Keratinocyte (primary cell): Measurements from ENCODE around the gene SLC25A25. TPM values are rescaled to one million over a fixed set of nuclear protein-coding genes. Genes with fewer than 3 reads are reported as not detected.

Experiments used
- DNase-seq: peaks from one replicate; pipeline ENCODE4 v3.0.0-alpha.2; 2011; ENCODE audit warnings: low read depth, missing footprints, low spot score
- FAIRE-seq: peaks from 2 replicates; lab custom pipeline; 2011; peaks lifted over from hg19 to GRCh38; lab: Jason Lieb, UNC
- H2AFZ ChIP-seq: 2 replicates; pipeline ENCODE4 v1.6.0; 2012; ENCODE audit warnings: low read length, control low read depth, inconsistent platforms; ENCODE audit not compliant: control insufficient read depth
- H3K27ac ChIP-seq: 2 replicates; pipeline ENCODE4 v1.5.1; 2011; ENCODE audit warnings: low read length; ENCODE audit not compliant: control insufficient read depth, insufficient read depth
- H3K27me3 ChIP-seq: 3 replicates; pipeline ENCODE4 v1.6.0; 2011; ENCODE audit warnings: low read length; ENCODE audit not compliant: control insufficient read depth, insufficient read depth; ENCODE audit errors: extremely low read depth
- H3K36me3 ChIP-seq, 2 experiments: 2 replicates in 1 of 2; 3 replicates in 1 of 2; pipeline ENCODE4 v1.5.1; 2011; ENCODE audit warnings: low read length in 2 of 2, mild to moderate bottlenecking in 1 of 2; ENCODE audit not compliant: control insufficient read depth in 2 of 2, insufficient read depth in 2 of 2; ENCODE audit errors: extremely low read depth in 1 of 2
- H3K4me1 ChIP-seq: 3 replicates; pipeline ENCODE4 v1.5.1; 2011; ENCODE audit warnings: low read length; ENCODE audit not compliant: control insufficient read depth, insufficient read depth; ENCODE audit errors: extremely low read depth
- H3K4me2 ChIP-seq: 3 replicates; pipeline ENCODE4 v1.6.0; 2011; ENCODE audit warnings: low read depth, low read length; ENCODE audit not compliant: control insufficient read depth, insufficient read depth; ENCODE audit errors: extremely low read depth
- H3K4me3 ChIP-seq, 3 experiments: fragments of 200-600 bp in 1 of 3; sonication (generic) in 1 of 3; 2 replicates in 2 of 3; 3 replicates in 1 of 3; pipeline ENCODE4 v1.5.1; 2011 to 2016; ENCODE audit warnings: low read length in 3 of 3, mild to moderate bottlenecking in 3 of 3, control low read depth in 2 of 3, inconsistent platforms in 1 of 3, low read depth in 1 of 3, mixed read lengths in 1 of 3, mixed run types in 1 of 3, moderate library complexity in 1 of 3; ENCODE audit not compliant: control insufficient read depth in 2 of 3, insufficient read depth in 2 of 3; ENCODE audit errors: extremely low read depth in 1 of 3
- H3K79me2 ChIP-seq: 2 replicates; pipeline ENCODE4 v1.6.0; 2012; ENCODE audit warnings: low read length; ENCODE audit not compliant: control insufficient read depth, insufficient read depth
- H3K9ac ChIP-seq: 3 replicates; pipeline ENCODE4 v1.6.0; 2011; ENCODE audit warnings: low read length; ENCODE audit not compliant: control insufficient read depth, insufficient read depth; ENCODE audit errors: extremely low read depth
- H3K9me1 ChIP-seq: 3 replicates; pipeline ENCODE4 v1.6.0; 2011; ENCODE audit warnings: low read length; ENCODE audit not compliant: control insufficient read depth, insufficient read depth; ENCODE audit errors: extremely low read depth
- H3K9me3 ChIP-seq: 2 replicates; pipeline ENCODE4 v1.5.1; 2012; ENCODE audit warnings: low read depth, low read length; ENCODE audit not compliant: control insufficient read depth
- H4K20me1 ChIP-seq: 3 replicates; pipeline ENCODE4 v1.6.0; 2011; ENCODE audit warnings: low read length; ENCODE audit not compliant: control insufficient read depth, insufficient read depth; ENCODE audit errors: extremely low read depth
- EZH2 ChIP-seq: IDR thresholded peaks from one replicate; pipeline ENCODE4 v1.6.1; 2012; ENCODE audit warnings: inconsistent platforms, mild to moderate bottlenecking, low read length, moderate library complexity
- dilution Hi-C: fragments of 300-500 bp; cut with MboI; formaldehyde crosslinking; loops from one replicate; pipeline ENCODE4 v1.7.0; 2020; ENCODE audit warnings: low sequenced_read_pairs; ENCODE audit not compliant: extremely low pct_ligation_motif_present
- polyA plus RNA-seq, 5 experiments: library from polyadenylated mRNA; depleted of rRNA in 3 of 5; stranded (reverse) in 3 of 5; stranded (forward) in 1 of 5; unstranded in 1 of 5; fragments of >200 nt; gene quantifications; 1 replicate in 1 of 5; 2 replicates in 3 of 5; 3 replicates in 1 of 5; pipeline versions ENCODE4 v1.2.1 to v1.2.3, GENCODE V29; 2011 to 2012; ENCODE audit warnings: missing spikeins in 2 of 5, low read depth in 1 of 5, low replicate concordance in 1 of 5
- TF ChIP-seq, protein P1 (sequence below), 3 experiments: IDR thresholded peaks in 1 of 3; conservative IDR thresholded peaks in 1 of 3; optimal IDR thresholded peaks in 1 of 3; 2 replicates in 2 of 3; 3 replicates in 1 of 3; pipeline versions ENCODE3 to v1.5.1; 2011; ENCODE audit warnings: low read length in 3 of 3, mild to moderate bottlenecking in 3 of 3, moderate library complexity in 2 of 3, control low read depth in 1 of 3, inconsistent platforms in 1 of 3; ENCODE audit not compliant: insufficient read depth in 2 of 3; ENCODE audit errors: extremely low read depth in 1 of 3

Gene SLC25A25
- polyA plus RNA-seq, 1 donor (not counting 4 experiments of a cell fraction or from before 2014, with no cell fraction given): 6.5 TPM

DNA sequence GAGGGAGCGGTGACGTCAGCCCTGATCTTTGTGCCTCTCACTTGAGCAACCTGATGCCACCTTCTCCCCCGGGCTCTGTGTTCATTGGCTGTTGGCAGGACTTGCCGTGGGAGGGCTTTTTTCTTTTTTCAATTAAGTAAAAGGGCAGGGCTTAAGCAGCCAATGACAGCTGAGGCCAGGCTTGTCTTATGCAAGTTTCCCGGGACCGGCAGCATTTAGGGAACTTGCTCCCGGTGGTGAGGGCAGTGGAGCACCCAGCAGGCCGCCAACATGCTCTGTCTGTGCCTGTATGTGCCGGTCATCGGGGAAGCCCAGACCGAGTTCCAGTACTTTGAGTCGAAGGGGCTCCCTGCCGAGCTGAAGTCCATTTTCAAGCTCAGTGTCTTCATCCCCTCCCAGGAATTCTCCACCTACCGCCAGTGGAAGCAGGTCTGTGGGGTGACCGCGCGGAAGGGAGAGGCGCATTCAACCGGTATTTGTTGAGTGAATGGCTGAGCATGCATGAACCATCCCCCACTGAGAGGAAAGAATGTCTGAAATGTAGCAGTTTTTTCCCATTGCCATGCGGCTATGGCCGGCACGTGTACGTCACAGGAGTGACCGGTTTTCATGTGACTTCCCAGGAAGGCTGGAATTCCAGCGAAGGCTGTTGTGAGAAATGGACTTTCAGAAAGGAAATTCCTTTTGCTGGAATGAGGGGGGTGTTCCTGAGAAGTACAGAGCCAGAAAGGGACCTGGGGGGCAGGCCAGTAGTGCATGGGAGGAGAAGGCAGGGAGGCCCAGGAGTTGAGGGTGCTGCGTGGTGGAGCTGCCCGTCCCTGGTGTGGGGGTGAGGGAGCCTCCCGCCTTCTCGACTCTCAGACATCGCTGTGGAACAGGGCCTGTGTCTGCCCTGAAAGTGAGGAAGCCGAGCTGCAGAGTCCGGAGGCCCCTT, 30.5 kb downstream of the SLC25A25 start:
- DNase-seq: peak; percentile 91
- FAIRE-seq: no peak
- H3K27me3 ChIP-seq: no peaks in the 10 kb centered on the region
- peaks cover 5% of the 10 kb centered on the region for H4K20me1 ChIP-seq
- H3K4me1 ChIP-seq: peaks cover 34% of the 10 kb centered on the region
- H3K27ac ChIP-seq: peak overlapping the region; percentile 91
- no peaks in the 10 kb centered on the region for H3K9me3 ChIP-seq
- H3K79me2 ChIP-seq: peaks cover 28% of the 10 kb centered on the region
- H2AFZ ChIP-seq: peak overlapping the region; percentile 73
- peak overlapping the region; percentile 49 to 88 (median 72) for H3K4me3 ChIP-seq
- no peaks in the 10 kb centered on the region for H3K9me1 ChIP-seq
- peak overlapping the region; percentile 99 for H3K4me2 ChIP-seq
- H3K36me3 ChIP-seq: peaks cover 21 to 22% of the 10 kb centered on the region in 2 experiments
- TF ChIP-seq EZH2: no peak
- TF ChIP-seq, protein P1, sequence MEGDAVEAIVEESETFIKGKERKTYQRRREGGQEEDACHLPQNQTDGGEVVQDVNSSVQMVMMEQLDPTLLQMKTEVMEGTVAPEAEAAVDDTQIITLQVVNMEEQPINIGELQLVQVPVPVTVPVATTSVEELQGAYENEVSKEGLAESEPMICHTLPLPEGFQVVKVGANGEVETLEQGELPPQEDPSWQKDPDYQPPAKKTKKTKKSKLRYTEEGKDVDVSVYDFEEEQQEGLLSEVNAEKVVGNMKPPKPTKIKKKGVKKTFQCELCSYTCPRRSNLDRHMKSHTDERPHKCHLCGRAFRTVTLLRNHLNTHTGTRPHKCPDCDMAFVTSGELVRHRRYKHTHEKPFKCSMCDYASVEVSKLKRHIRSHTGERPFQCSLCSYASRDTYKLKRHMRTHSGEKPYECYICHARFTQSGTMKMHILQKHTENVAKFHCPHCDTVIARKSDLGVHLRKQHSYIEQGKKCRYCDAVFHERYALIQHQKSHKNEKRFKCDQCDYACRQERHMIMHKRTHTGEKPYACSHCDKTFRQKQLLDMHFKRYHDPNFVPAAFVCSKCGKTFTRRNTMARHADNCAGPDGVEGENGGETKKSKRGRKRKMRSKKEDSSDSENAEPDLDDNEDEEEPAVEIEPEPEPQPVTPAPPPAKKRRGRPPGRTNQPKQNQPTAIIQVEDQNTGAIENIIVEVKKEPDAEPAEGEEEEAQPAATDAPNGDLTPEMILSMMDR (optimal IDR thresholded peaks at IDR 0.05 in 1 of 3, IDR thresholded peaks at IDR 0.05 in 1 of 3, conservative IDR thresholded peaks at IDR 0.05 in 1 of 3; ENCODE audit: extremely low read depth in 1 of 3, insufficient read depth in 2 of 3, low read length in 3 of 3): no peak
- H3K9ac ChIP-seq: peak overlapping the region; percentile 91
- dilution Hi-C loops: no loop called here

DNA sequence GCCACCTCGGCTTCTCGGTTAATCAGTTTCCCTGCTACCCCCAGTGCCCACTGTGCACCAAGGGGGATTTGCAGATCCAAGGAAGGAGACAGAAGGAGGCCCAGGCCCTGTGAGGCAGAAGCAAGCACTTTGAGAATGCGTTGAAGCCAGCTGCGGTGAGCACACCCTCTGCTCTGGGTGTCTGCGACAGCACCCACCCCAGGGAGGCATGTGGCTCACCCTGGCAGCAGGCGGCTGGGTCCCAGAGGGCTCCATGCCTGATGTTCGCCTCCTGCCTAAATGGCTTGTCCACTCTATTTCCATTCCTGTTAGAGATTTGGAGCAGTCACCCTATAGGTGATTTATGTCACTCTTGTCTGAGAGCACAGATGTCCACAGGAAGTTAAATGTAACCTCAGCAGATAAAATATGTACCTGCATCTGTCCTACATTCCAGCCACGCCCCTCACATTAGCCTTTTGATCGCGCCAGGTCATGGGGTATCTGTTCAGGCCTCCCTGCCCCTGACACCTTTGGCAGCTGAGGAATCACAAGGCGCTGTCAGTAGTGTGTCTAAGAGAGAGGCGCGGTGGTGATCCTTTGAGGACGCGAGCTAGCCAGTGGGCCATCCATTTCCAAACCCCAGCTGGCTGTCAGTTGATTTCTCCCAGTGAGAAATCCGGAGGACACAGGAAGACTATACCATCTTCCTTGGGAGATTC, 31.3 kb downstream of the SLC25A25 start:
- Histone ChIP-seq H3K4me2 (peak overlapping the region; percentile 99), H4K20me1 (peaks cover 5% of the 10 kb centered on the region), H3K9me1 (no peaks in the 10 kb centered on the region), H3K9ac (peak overlapping the region; percentile 91), H3K27ac (peak overlapping the region; percentile 91), H3K9me3 (no peaks in the 10 kb centered on the region), H2AFZ (no peak overlapping the region), H3K79me2 (peaks cover 28% of the 10 kb centered on the region), H3K27me3 (no peaks in the 10 kb centered on the region), H3K36me3 (peaks cover 29 to 30% of the 10 kb centered on the region in 2 experiments), H3K4me3 (peak overlapping the region; percentile 49 to 88 (median 72)), H3K4me1 (peaks cover 29% of the 10 kb centered on the region)
- TF ChIP-seq EZH2: no peak
- TF ChIP-seq, protein P1 (optimal IDR thresholded peaks at IDR 0.05 in 1 of 3, IDR thresholded peaks at IDR 0.05 in 1 of 3, conservative IDR thresholded peaks at IDR 0.05 in 1 of 3; ENCODE audit: extremely low read depth in 1 of 3, insufficient read depth in 2 of 3, low read length in 3 of 3): no peak
- DNase-seq (no peak), FAIRE-seq (no peak)
- dilution Hi-C loops: no loop called here
